HEK293 (cell line): Measurements from ENCODE around the gene SNX10.

ENCODE experiments used
- CTCF ChIA-PET: fragments of 350-600 bp; formaldehyde crosslinking; extraction: SDS; loops from one replicate; lab custom pipeline; 2021; ENCODE audit warnings: antibody characterized with exemption; lab: Yijun Ruan, JAX
- POLR2A ChIA-PET: fragments of 300-600 bp; formaldehyde crosslinking; extraction: SDS; loops from one replicate; lab custom pipeline; 2020; ENCODE audit warnings: antibody characterized with exemption, inconsistent platforms; lab: Yijun Ruan, JAX
- H3K27ac ChIP-seq: fragments of 200-500 bp; sonication (Bioruptor generic); 2 replicates; pipeline ENCODE4 v1.5.1; 2014; ENCODE audit warnings: low read depth, low read length, control low read depth, inconsistent platforms; ENCODE audit errors: extremely low read depth
- H3K36me3 ChIP-seq, 2 experiments: fragments of 200-500 bp in 1 of 2; sonication (Bioruptor generic) in 1 of 2; 1 replicate in 1 of 2; 2 replicates in 1 of 2; pipeline ENCODE4 v1.5.1; 2014 to 2017; ENCODE audit warnings: inconsistent platforms in 2 of 2, low read length in 2 of 2; ENCODE audit not compliant: control insufficient read depth in 2 of 2, insufficient read depth in 1 of 2
- H3K4me1 ChIP-seq: fragments of 200-500 bp; sonication (Bioruptor generic); 2 replicates; pipeline ENCODE4 v1.5.1; 2014; ENCODE audit warnings: mild to moderate bottlenecking, low read length, inconsistent platforms; ENCODE audit not compliant: control insufficient read depth, insufficient read depth
- H3K4me3 ChIP-seq: 2 replicates; pipeline ENCODE4 v1.5.1; 2011; ENCODE audit warnings: low read depth, mild to moderate bottlenecking, control low read depth, low read length, moderate library complexity
- H3K9me3 ChIP-seq: fragments of 200-500 bp; sonication (Bioruptor generic); 2 replicates; pipeline ENCODE4 v1.5.1; 2014; ENCODE audit warnings: low read depth, low read length, inconsistent platforms; ENCODE audit not compliant: control insufficient read depth, insufficient read depth
- ATF2 ChIP-seq: fragments of 450-650 bp; formaldehyde crosslinking; IDR thresholded peaks from 2 replicates; pipeline ENCODE4 v1.5.1; 2016; ENCODE audit warnings: missing biosample characterization, missing genetic modification characterization, low read depth
- HOXC10 ChIP-seq: sonication (generic); formaldehyde crosslinking; IDR thresholded peaks from 2 replicates; pipeline ENCODE4 v1.8.1; 2023; ENCODE audit warnings: mild to moderate bottlenecking, missing genetic modification reagents
- HOXD13 ChIP-seq: sonication (generic); formaldehyde crosslinking; IDR thresholded peaks from 2 replicates; pipeline ENCODE4 v1.8.0; 2022; ENCODE audit warnings: missing genetic modification reagents, borderline replicate concordance
- MZF1 ChIP-seq: fragments of 450-650 bp; formaldehyde crosslinking; IDR thresholded peaks from 2 replicates; pipeline ENCODE4 v1.5.1; 2017; ENCODE audit warnings: missing biosample characterization, missing genetic modification characterization, borderline replicate concordance
- SALL2 ChIP-seq: fragments of 450-650 bp; formaldehyde crosslinking; IDR thresholded peaks from 2 replicates; pipeline ENCODE4 v1.5.0; 2017; ENCODE audit warnings: missing biosample characterization, mild to moderate bottlenecking, missing genetic modification characterization, borderline replicate concordance
- SP7 ChIP-seq: fragments of 450-650 bp; formaldehyde crosslinking; IDR thresholded peaks from 2 replicates; pipeline ENCODE4 v1.5.1; 2016; ENCODE audit warnings: missing biosample characterization, missing genetic modification characterization
- ZBTB20 ChIP-seq: fragments of 450-650 bp; formaldehyde crosslinking; IDR thresholded peaks from 2 replicates; pipeline ENCODE4 v1.5.1; 2016; ENCODE audit warnings: missing biosample characterization, missing genetic modification characterization
- ZBTB21 ChIP-seq: fragments of 450-650 bp; formaldehyde crosslinking; IDR thresholded peaks from 2 replicates; pipeline ENCODE4 v1.5.1; 2017; ENCODE audit warnings: missing biosample characterization, missing genetic modification characterization
- ZFP3 ChIP-seq: fragments of 450-650 bp; formaldehyde crosslinking; IDR thresholded peaks from 2 replicates; pipeline ENCODE4 v1.5.1; 2016; ENCODE audit warnings: low read depth, missing biosample characterization, missing genetic modification characterization
- ZFP41 ChIP-seq: fragments of 450-650 bp; formaldehyde crosslinking; IDR thresholded peaks from 2 replicates; pipeline ENCODE4 v1.5.1; 2016; ENCODE audit warnings: missing biosample characterization, missing genetic modification characterization, borderline replicate concordance
- ZNF121 ChIP-seq: fragments of 450-650 bp; formaldehyde crosslinking; IDR thresholded peaks from 2 replicates; pipeline ENCODE4 v1.5.1; 2016; ENCODE audit warnings: missing biosample characterization, missing genetic modification characterization
- ZNF132 ChIP-seq: fragments of 450-650 bp; formaldehyde crosslinking; IDR thresholded peaks from 2 replicates; pipeline ENCODE4 v1.5.1; 2017; ENCODE audit warnings: missing biosample characterization, missing genetic modification characterization, borderline replicate concordance
- ZNF133 ChIP-seq: fragments of 450-650 bp; formaldehyde crosslinking; IDR thresholded peaks from 2 replicates; pipeline ENCODE4 v1.5.1; 2016; ENCODE audit warnings: missing biosample characterization, missing genetic modification characterization
- ZNF138 ChIP-seq: fragments of 450-650 bp; formaldehyde crosslinking; IDR thresholded peaks from 2 replicates; pipeline ENCODE4 v1.5.1; 2016; ENCODE audit warnings: missing biosample characterization, missing genetic modification characterization, borderline replicate concordance
- ZNF157 ChIP-seq: fragments of 450-650 bp; formaldehyde crosslinking; IDR thresholded peaks from 2 replicates; pipeline ENCODE4 v1.5.1; 2016; ENCODE audit warnings: missing biosample characterization, missing genetic modification characterization
- ZNF23 ChIP-seq: fragments of 450-650 bp; formaldehyde crosslinking; IDR thresholded peaks from 2 replicates; pipeline ENCODE4 v1.5.1; 2016; ENCODE audit warnings: missing biosample characterization, missing genetic modification characterization, borderline replicate concordance
- ZNF274 ChIP-seq, 2 experiments: fragments of 200-500 bp in 1 of 2; fragments of 450-650 bp in 1 of 2; sonication (Bioruptor generic) in 1 of 2; formaldehyde crosslinking in 1 of 2; IDR thresholded peaks; 2 replicates each; pipeline versions ENCODE4 v1.5.1 to v1.6.1; 2014 to 2016; ENCODE audit warnings: borderline replicate concordance in 1 of 2, inconsistent platforms in 1 of 2, low read length in 1 of 2, missing biosample characterization in 1 of 2, missing genetic modification characterization in 1 of 2
- ZNF324 ChIP-seq: fragments of 450-650 bp; formaldehyde crosslinking; IDR thresholded peaks from 2 replicates; pipeline ENCODE4 v1.5.1; 2016; ENCODE audit warnings: missing biosample characterization, missing genetic modification characterization
- ZNF341 ChIP-seq: fragments of 450-650 bp; formaldehyde crosslinking; IDR thresholded peaks from 2 replicates; pipeline ENCODE4; 2016; ENCODE audit warnings: low read depth, missing biosample characterization, missing genetic modification characterization
- ZNF404 ChIP-seq: fragments of 450-650 bp; formaldehyde crosslinking; IDR thresholded peaks from 2 replicates; pipeline ENCODE4 v1.5.1; 2017; ENCODE audit warnings: missing biosample characterization, missing genetic modification characterization
- ZNF558 ChIP-seq: fragments of 450-650 bp; formaldehyde crosslinking; IDR thresholded peaks from 2 replicates; pipeline ENCODE4 v1.5.1; 2016; ENCODE audit warnings: missing biosample characterization, missing genetic modification characterization
- ZNF561 ChIP-seq: fragments of 450-650 bp; IDR thresholded peaks from 2 replicates; pipeline ENCODE4 v1.5.1; 2018; ENCODE audit warnings: missing biosample characterization, missing genetic modification characterization, borderline replicate concordance
- ZNF624 ChIP-seq: fragments of 450-650 bp; formaldehyde crosslinking; IDR thresholded peaks from 2 replicates; pipeline ENCODE4 v1.5.1; 2017; ENCODE audit warnings: missing biosample characterization, missing genetic modification characterization
- ZNF645 ChIP-seq: fragments of 450-650 bp; formaldehyde crosslinking; IDR thresholded peaks from 2 replicates; pipeline ENCODE4; 2016; ENCODE audit warnings: missing biosample characterization, missing genetic modification characterization
- ZNF76 ChIP-seq: fragments of 450-650 bp; formaldehyde crosslinking; IDR thresholded peaks from 2 replicates; pipeline ENCODE4; 2016; ENCODE audit warnings: low read depth, missing biosample characterization, missing genetic modification characterization, borderline replicate concordance
- ZNF785 ChIP-seq: fragments of 450-650 bp; formaldehyde crosslinking; IDR thresholded peaks from 2 replicates; pipeline ENCODE4 v1.5.1; 2016; ENCODE audit warnings: missing biosample characterization, missing genetic modification characterization
- TF ChIP-seq, protein P1 (sequence below): fragments of 450-650 bp; formaldehyde crosslinking; IDR thresholded peaks from 2 replicates; pipeline ENCODE4 v1.5.1; 2016; ENCODE audit warnings: missing biosample characterization, missing genetic modification characterization
- TF ChIP-seq, protein P2 (sequence below): fragments of 450-650 bp; IDR thresholded peaks from 2 replicates; pipeline ENCODE4 v1.5.1; 2018; ENCODE audit warnings: missing biosample characterization, missing genetic modification characterization

The SNX10 gene

DNA sequence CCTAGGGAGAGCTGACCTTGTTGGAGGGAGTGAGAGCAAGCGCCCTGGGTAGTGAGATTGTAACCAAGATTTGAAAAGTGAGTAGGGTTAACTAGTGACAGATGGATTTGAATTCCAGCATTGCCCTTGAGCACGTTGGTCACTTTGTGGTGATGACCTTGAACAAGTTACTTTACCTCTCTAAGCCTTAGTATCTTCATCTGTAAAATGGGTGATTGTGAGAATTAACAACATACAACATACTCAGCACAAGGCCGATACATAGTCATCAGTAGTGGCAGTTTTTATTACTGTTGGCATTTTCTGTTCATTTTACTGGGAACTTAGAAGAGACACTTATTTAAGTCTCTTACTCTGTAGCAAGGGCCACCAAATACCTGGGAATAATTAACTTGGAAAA, 25.5 kb downstream of the SNX10 start:
- Histone ChIP-seq H3K9me3 (no peaks in the 10 kb centered on the region), H3K36me3 (no peaks in the 10 kb centered on the region), H3K27ac (no peak overlapping the region), H3K4me3 (no peak overlapping the region), H3K4me1 (no peaks in the 10 kb centered on the region)
- TF ChIP-seq ZNF558 (tag by site-specific recombination) (no peak), ZNF132 (tag by site-specific recombination) (no peak)
- CTCF ChIA-PET = no interaction called here
- POLR2A ChIA-PET = no interaction called here

GRCh38 chr7:26318921-26319320, 27.3 kb downstream of the SNX10 start:
- H3K4me3 ChIP-seq = no peak overlapping the region
- H3K36me3 ChIP-seq = no peaks in the 10 kb centered on the region; a peak in 1 of 3 replicates
- ChIA-PET CTCF (interaction anchor here (0.6 to 1.1 kb wide), 3 partner anchors 26 to 101 kb away, joined by 3 to 4 read pairs (median 4); no protein-coding TSS in a partner anchor), POLR2A (no interaction called here)
- TF ChIP-seq ZNF645 (tag by site-specific recombination) = no peak
- TF ChIP-seq, protein P1, sequence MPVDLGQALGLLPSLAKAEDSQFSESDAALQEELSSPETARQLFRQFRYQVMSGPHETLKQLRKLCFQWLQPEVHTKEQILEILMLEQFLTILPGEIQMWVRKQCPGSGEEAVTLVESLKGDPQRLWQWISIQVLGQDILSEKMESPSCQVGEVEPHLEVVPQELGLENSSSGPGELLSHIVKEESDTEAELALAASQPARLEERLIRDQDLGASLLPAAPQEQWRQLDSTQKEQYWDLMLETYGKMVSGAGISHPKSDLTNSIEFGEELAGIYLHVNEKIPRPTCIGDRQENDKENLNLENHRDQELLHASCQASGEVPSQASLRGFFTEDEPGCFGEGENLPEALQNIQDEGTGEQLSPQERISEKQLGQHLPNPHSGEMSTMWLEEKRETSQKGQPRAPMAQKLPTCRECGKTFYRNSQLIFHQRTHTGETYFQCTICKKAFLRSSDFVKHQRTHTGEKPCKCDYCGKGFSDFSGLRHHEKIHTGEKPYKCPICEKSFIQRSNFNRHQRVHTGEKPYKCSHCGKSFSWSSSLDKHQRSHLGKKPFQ (tag by site-specific recombination) = no peak
- TF ChIP-seq, protein P2, sequence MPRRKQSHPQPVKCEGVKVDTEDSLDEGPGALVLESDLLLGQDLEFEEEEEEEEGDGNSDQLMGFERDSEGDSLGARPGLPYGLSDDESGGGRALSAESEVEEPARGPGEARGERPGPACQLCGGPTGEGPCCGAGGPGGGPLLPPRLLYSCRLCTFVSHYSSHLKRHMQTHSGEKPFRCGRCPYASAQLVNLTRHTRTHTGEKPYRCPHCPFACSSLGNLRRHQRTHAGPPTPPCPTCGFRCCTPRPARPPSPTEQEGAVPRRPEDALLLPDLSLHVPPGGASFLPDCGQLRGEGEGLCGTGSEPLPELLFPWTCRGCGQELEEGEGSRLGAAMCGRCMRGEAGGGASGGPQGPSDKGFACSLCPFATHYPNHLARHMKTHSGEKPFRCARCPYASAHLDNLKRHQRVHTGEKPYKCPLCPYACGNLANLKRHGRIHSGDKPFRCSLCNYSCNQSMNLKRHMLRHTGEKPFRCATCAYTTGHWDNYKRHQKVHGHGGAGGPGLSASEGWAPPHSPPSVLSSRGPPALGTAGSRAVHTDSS (tag by site-specific recombination) = no peak
- TF ChIP-seq HOXC10 = no peak
- TF ChIP-seq SP7 (tag by site-specific recombination) = no peak
- no peak for TF ChIP-seq ZNF76 (tag by site-specific recombination)
- no peak for TF ChIP-seq ZNF561 (tag by site-specific recombination)
- TF ChIP-seq ZNF624 (tag by site-specific recombination) = no peak
- TF ChIP-seq HOXD13 = no peak
- no peak for TF ChIP-seq ZNF785 (tag by site-specific recombination)
- no peak for TF ChIP-seq MZF1
- TF ChIP-seq ZNF324 (tag by site-specific recombination) = no peak
- no peak for TF ChIP-seq ZFP41 (tag by site-specific recombination)
- no peak for TF ChIP-seq ZNF404 (tag by site-specific recombination)
- no peaks in the 10 kb centered on the region for H3K4me1 ChIP-seq
- no peaks in the 10 kb centered on the region for H3K9me3 ChIP-seq
- no peak overlapping the region for H3K27ac ChIP-seq

DNA sequence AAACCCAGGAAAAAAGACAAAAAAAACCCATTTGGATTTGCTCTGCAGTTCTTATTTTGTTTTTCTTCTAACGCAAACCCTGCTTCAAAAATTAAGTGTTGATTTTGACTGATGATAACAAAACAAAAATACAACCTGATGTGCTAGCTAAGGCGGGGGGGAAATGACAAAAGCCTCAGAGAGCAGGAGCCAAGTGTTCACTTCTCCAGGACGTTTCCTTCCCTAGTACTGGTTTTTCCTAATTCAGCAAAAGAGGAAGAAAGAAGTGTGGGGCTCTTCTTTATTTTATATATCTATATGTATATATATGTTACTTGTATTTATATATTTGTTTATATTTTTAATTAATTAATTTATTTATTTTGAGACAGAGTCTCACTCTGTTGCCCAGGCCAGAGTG, 28.0 kb downstream of the SNX10 start:
- ChIA-PET CTCF (interaction anchor here (0.6 to 1.1 kb wide), 4 partner anchors 26 to 148 kb away, joined by 3 to 4 read pairs (median 4); no protein-coding TSS in a partner anchor), POLR2A (no interaction called here)
- Histone ChIP-seq H3K36me3 (no peaks in the 10 kb centered on the region; a peak in 1 of 3 replicates), H3K27ac (no peak overlapping the region), H3K9me3 (no peaks in the 10 kb centered on the region), H3K4me3 (no peak overlapping the region), H3K4me1 (no peaks in the 10 kb centered on the region)
- TF ChIP-seq SALL2 = no peak
- no peak for TF ChIP-seq ZNF138 (tag by site-specific recombination)
- TF ChIP-seq ZNF274 (IDR thresholded peaks at IDR 0.05; ENCODE audit: low read length) = no peak
- TF ChIP-seq ZNF274 (tag by site-specific recombination; IDR thresholded peaks at IDR 0.05; ENCODE audit: borderline replicate concordance) = no peak
- no peak for TF ChIP-seq ZBTB20
- TF ChIP-seq ZNF341 (tag by site-specific recombination) = no peak
- no peak for TF ChIP-seq ZBTB21 (tag by site-specific recombination)
- TF ChIP-seq MZF1 = no peak
- no peak for TF ChIP-seq ATF2
- no peak for TF ChIP-seq ZNF23 (tag by site-specific recombination)
- no peak for TF ChIP-seq ZNF133 (tag by site-specific recombination)
- no peak for TF ChIP-seq ZNF157
- TF ChIP-seq ZFP3 (tag by site-specific recombination) = no peak
- TF ChIP-seq ZNF121 (tag by site-specific recombination) = no peak
